Muscle layer of duodenum (tissue), 2 donors: ENCODE data around the gene TBC1D24.
A peak's percentile ranks its signal among the peaks of the same experiment; 100 is the strongest.

Experiments used
- H3K27ac ChIP-seq: one replicate; pipeline ENCODE4 v1.7.0; 2013; ENCODE audit warnings: mild to moderate bottlenecking, low read length
- H3K27me3 ChIP-seq: one replicate; pipeline ENCODE4 v1.7.0; 2013; ENCODE audit warnings: low read depth, mild to moderate bottlenecking, control low read depth, low read length
- H3K36me3 ChIP-seq, 2 donors: one replicate each; pipeline ENCODE4 v1.7.0; 2013; ENCODE audit warnings: low read length in 2 of 2, control low read depth in 1 of 2, mild to moderate bottlenecking in 1 of 2; ENCODE audit not compliant: insufficient read depth in 2 of 2, control insufficient read depth in 1 of 2
- H3K4me1 ChIP-seq, 2 donors: one replicate each; pipeline ENCODE4 v1.7.0; 2013; ENCODE audit warnings: low read length in 2 of 2, mild to moderate bottlenecking in 2 of 2, control low read depth in 1 of 2, moderate library complexity in 1 of 2; ENCODE audit not compliant: insufficient read depth in 2 of 2, control insufficient read depth in 1 of 2
- H3K4me3 ChIP-seq, 2 donors: one replicate each; pipeline ENCODE4 v1.7.0; 2013; ENCODE audit warnings: low read length in 2 of 2, low read depth in 1 of 2, mild to moderate bottlenecking in 1 of 2
- H3K9me3 ChIP-seq, 2 donors: one replicate each; pipeline ENCODE4 v1.7.0; 2013; ENCODE audit warnings: low read length in 2 of 2, control low read depth in 1 of 2, mild to moderate bottlenecking in 1 of 2; ENCODE audit not compliant: control insufficient read depth in 1 of 2
- donor health status: healthy.

TBC1D24 gene

DNA sequence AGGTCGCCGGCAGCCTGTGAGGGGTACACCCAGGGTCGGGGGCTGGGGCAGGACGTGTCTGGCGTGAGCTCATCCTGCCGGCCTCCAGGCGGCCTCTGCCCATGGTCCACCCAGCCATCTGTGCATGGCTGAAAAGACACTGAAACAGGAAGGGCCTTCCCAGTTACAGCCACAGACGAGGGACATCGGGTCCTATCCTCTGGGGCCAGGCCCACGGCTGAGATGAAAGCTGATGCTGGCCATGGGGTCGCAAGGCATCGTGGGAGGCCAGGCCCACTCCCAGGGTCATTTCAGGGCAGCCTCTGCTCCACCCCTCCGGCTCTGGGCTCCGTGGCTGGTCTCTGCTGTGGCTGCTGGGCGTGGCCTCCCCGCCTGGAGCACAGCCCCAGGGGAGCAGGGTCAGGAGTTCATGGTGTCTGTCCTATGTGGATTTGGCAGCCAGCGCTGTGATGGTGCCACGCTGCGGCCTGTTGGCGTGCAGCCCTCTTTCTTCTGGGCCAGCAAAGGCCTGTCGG lies 22.2 kb downstream of the TBC1D24 start:
- Histone ChIP-seq H3K36me3 (peaks cover 3 to 32% of the 10 kb centered on the region in 2 donors), H3K9me3 (no peaks in the 10 kb centered on the region), H3K27ac (no peak overlapping the region), H3K4me3 (no peak overlapping the region), H3K4me1 (peaks cover 4 to 38% of the 10 kb centered on the region in 2 donors), H3K27me3 (no peaks in the 10 kb centered on the region)

- H3K4me1 ChIP-seq: peaks cover 4 to 41% of the 10 kb centered on the region in 2 donors
- H3K4me3 ChIP-seq: no peak overlapping the region
- peaks cover 3 to 32% of the 10 kb centered on the region in 2 donors for H3K36me3 ChIP-seq
- no peaks in the 10 kb centered on the region for H3K9me3 ChIP-seq
- no peak overlapping the region for H3K27ac ChIP-seq
- H3K27me3 ChIP-seq: no peaks in the 10 kb centered on the region
Measured at GRCh38 chr16:2497695-2498484, 23.0 kb downstream of the TBC1D24 start.

DNA sequence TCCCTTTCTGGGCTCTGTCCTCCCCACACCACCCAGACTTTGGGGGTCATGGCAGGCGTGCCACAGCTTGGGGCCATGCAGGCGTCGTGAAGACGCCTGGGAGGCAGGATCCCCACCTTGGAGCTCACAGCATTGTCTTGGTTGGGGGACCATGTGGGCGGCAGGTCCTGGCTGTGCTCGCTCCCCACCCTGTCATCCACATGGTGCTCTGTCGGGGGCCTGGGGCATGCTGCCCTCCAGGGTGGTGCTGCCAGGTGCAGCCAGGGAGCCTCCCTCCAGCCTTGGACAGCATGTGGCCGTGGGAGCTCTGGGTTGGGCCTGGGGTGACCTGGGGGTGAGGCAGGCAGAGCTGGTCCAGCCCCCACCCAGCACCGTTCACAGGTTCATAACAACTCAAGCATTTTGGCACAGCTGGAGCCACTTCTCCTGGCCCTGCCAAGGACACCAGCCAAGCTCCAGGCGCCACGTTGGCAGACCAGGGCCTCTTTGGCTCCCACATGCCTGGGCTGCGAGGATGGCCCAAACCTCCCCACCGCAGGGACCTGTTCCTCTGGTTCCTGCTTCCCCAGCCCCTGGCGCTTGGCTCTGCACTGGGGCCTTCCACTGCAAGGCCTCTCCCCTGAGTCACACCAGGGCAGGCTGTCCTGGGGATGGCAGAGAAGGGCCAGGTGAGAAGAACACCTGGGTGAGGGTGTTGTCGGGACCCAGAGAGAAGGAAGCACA lies 23.8 kb downstream of the TBC1D24 start:
- Histone ChIP-seq H3K27me3 (no peaks in the 10 kb centered on the region), H3K4me1 (peaks cover 4 to 44% of the 10 kb centered on the region in 2 donors), H3K9me3 (no peaks in the 10 kb centered on the region), H3K36me3 (peaks cover 3 to 32% of the 10 kb centered on the region in 2 donors), H3K27ac (no peak overlapping the region), H3K4me3 (no peak overlapping the region)

GRCh38 chr16:2499454-2499853 lies 24.5 kb downstream of the TBC1D24 start:
- Histone ChIP-seq H3K4me3 (no peak overlapping the region), H3K27ac (no peak overlapping the region), H3K4me1 (peaks cover 4 to 44% of the 10 kb centered on the region in 2 donors), H3K27me3 (no peaks in the 10 kb centered on the region), H3K36me3 (peaks cover 3 to 32% of the 10 kb centered on the region in 2 donors), H3K9me3 (no peaks in the 10 kb centered on the region)

GRCh38 chr16:2499890-2500429 lies 25.0 kb downstream of the TBC1D24 start:
- no peaks in the 10 kb centered on the region for H3K9me3 ChIP-seq
- peaks cover 3 to 32% of the 10 kb centered on the region in 2 donors for H3K36me3 ChIP-seq
- no peak overlapping the region for H3K27ac ChIP-seq
- no peaks in the 10 kb centered on the region for H3K27me3 ChIP-seq
- H3K4me1 ChIP-seq: peaks cover 4 to 44% of the 10 kb centered on the region in 2 donors
- no peak overlapping the region for H3K4me3 ChIP-seq

- Histone ChIP-seq H3K27ac (no peak overlapping the region), H3K27me3 (no peaks in the 10 kb centered on the region), H3K4me1 (peaks cover 4 to 44% of the 10 kb centered on the region in 2 donors), H3K36me3 (peaks cover 3 to 32% of the 10 kb centered on the region in 2 donors), H3K4me3 (no peak overlapping the region), H3K9me3 (no peaks in the 10 kb centered on the region)
Measured at GRCh38 chr16:2500430-2500917, 25.5 kb downstream of the TBC1D24 start.

DNA sequence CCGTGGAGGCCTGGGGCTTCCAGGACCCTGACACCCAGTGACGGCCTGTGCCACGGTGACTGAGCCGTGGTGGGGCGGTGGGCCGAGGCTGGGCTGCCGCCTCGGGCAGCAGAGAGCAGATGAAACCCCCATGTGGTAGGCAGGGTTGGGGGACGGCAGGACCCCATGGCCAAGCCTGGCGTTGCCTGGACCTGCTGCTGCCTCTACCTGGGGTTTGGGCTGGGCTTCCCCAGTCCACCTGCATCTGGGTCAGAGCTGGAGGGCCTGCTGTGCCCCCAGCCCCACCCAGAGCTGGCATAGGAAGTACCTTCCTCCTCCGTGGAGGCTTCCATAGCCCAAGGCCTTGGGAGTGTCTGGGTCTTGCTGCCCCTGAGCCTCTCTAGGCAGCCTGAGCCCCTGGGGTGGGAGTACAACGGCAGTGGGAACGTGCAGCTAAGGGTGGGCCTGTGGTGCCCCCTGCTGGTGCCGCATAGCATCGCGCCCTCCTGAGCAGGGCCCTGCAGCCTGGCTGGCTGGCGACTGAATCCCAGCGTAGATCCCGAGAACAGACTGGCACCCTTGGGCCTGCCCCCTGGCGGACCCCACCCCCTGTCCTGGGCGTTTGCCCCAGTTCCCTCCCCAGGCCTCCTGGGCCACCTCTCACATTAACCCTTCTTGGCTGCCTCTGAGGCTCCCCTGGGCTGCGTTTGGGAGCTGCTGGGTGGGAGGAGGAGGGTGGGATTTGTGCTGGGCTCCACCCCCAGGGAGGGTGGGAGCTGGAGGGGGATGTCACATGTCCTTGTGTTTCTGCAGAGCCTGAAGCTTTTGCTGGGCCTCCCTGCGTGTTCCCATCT lies 26.2 kb downstream of the TBC1D24 start:
- Histone ChIP-seq H3K27ac (no peak overlapping the region), H3K4me3 (peak overlapping the region in 1 of 2 donors; percentile 44), H3K9me3 (no peaks in the 10 kb centered on the region), H3K36me3 (peaks cover 2 to 30% of the 10 kb centered on the region in 2 donors), H3K4me1 (peaks cover 4 to 44% of the 10 kb centered on the region in 2 donors), H3K27me3 (no peaks in the 10 kb centered on the region)

GRCh38 chr16:2501946-2502895 lies 27.3 kb downstream of the TBC1D24 start:
- no peaks in the 10 kb centered on the region for H3K27me3 ChIP-seq
- H3K27ac ChIP-seq: no peak overlapping the region
- H3K4me1 ChIP-seq: peaks cover 4 to 37% of the 10 kb centered on the region in 2 donors
- H3K36me3 ChIP-seq: peaks cover 0 to 19% of the 10 kb centered on the region in 2 donors
- H3K9me3 ChIP-seq: no peaks in the 10 kb centered on the region
- H3K4me3 ChIP-seq: peak overlapping the region in 1 of 2 donors; percentile 44

DNA sequence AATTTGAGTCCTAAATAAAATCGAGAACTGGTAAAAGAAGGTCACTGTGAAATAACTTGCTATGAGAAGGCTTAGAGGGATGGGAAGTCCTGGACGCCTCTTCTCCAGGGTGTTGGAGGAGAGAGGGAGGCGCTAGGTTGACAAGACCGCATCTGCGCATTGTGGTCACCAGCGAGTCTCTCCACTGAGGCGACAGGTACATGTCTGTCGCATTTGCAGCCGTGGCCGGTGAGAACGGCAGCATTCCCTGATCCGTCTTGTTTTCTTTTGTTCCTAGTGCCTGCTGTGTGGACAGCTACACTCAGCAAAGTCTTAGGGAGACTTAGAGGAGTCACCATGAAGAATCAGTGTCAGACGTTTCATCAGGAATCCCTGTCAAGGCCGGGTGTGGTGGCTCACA lies 30.8 kb downstream of the TBC1D24 start:
- H3K36me3 ChIP-seq: no peaks in the 10 kb centered on the region
- no peaks in the 10 kb centered on the region for H3K27me3 ChIP-seq
- peaks cover 4 to 21% of the 10 kb centered on the region in 2 donors for H3K4me1 ChIP-seq
- H3K4me3 ChIP-seq: no peak overlapping the region
- H3K9me3 ChIP-seq: no peaks in the 10 kb centered on the region
- no peak overlapping the region for H3K27ac ChIP-seq
